ENCODE measurements around the gene ARMC7.
"Not testable (repeated sequence)": the region's sequence is repeated elsewhere in the genome, so short reads cannot be mapped to it uniquely, and the experiment has no call there.

Gene ARMC7

DNA sequence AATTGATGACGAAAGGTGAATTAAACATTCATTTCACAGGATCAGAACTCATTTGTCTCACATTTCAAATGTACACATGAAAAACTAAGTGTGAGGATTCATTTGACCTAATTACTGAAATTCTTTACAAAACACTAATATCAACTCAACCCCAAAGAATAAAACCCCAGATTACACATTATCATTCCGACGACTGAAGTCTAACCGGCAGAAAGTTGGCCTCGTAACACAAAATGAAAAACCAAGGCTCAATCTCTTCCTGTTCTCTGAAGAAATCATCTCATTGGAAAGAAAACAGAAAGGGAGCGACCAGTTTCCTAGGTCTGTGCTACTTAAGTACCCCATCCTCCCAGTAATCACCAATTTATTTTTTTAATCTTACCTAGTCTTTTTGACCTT, 42.8 kb downstream of the ARMC7 start:
- H3K36me3 Mint-ChIP-seq (ENCODE audit: insufficient read depth): peaks cover 36% of the 10 kb centered on the region
- DNase-seq: no peak

GRCh38 chr17:75152922-75153779, 43.4 kb downstream of the ARMC7 start:
- ATAC-seq (replicated peaks) (no peak), DNase-seq (no peak)
- Mint-ChIP-seq H3K27me3 (no peaks in the 10 kb centered on the region), H3K36me3 (ENCODE audit: insufficient read depth) (peaks cover 34% of the 10 kb centered on the region), H3K9me3 (no peaks in the 10 kb centered on the region), H3K27ac (peak overlapping the region; percentile 79 to 94), H3K4me1 (ENCODE audit: low read depth in 2 of 2) (peaks cover 20 to 37% of the 10 kb centered on the region in 2 donors), H3K4me3 (peak overlapping the region; percentile 89 to 96)

More for the DNA sequence above, 42.8 kb downstream of the ARMC7 start:
- H3K27me3 Mint-ChIP-seq: no peaks in the 10 kb centered on the region
- H3K4me1 Mint-ChIP-seq (ENCODE audit: low read depth in 2 of 2): peaks cover 20 to 38% of the 10 kb centered on the region in 2 donors
- no peak for ATAC-seq (replicated peaks)
- no peaks in the 10 kb centered on the region for H3K9me3 Mint-ChIP-seq
- peak overlapping the region; percentile 89 to 96 for H3K4me3 Mint-ChIP-seq
- H3K27ac Mint-ChIP-seq: peak overlapping the region in 1 of 2 donors; percentile 79

GRCh38 chr17:75153780-75154194, 44.0 kb downstream of the ARMC7 start:
- H3K4me3 Mint-ChIP-seq: peak overlapping the region; percentile 89 to 96
- H3K4me1 Mint-ChIP-seq (ENCODE audit: low read depth in 2 of 2): peaks cover 20 to 31% of the 10 kb centered on the region in 2 donors
- DNase-seq (no peak), ATAC-seq (replicated peaks) (no peak)
- peaks cover 33% of the 10 kb centered on the region for H3K36me3 Mint-ChIP-seq (ENCODE audit: insufficient read depth)
- H3K27ac Mint-ChIP-seq: peak overlapping the region; percentile 79 to 94
- H3K9me3 Mint-ChIP-seq: no peaks in the 10 kb centered on the region
- H3K27me3 Mint-ChIP-seq: no peaks in the 10 kb centered on the region

DNA sequence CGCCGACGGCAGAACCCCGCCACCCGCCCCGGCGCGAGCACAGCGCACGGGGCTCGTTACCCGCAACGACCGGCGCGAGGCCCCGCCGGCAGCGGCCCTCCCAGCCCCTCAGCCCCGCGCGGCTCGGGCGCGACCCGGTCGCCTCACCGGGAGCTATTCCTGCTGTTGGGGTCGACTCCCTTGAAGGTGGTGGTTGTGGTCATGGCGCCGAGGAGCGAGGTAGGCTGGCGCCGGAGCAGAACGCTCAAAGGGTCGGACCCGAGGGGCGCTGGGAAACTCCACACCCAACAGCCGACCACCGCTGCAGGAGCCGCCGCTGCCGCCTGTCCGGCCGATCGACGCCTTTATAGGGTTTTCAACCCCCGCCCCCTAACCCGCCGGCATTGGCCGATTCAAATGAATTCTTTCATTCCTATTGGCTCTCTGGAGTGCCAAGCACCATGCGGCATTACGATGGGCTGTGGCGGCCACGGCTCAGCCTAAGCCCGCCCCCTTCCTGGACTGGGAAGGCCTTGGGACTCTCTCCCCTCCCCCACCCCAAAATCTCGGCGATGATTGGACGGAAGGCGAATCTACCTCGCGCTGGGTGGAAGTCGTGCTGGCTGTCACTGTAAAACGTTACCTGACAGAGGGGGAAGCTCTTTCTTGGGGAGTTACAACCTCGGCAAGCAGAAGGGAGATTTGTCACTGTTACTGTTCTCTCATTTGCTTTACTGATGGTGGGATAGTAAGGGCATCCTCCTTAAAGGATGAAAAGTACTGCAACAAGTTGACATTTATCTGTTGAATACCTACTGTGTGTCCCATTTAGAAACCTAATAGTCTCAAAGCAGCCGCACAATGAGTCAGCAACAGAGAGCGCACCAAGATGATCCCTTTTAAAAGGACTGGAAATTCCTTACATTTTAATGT, 44.7 kb downstream of the ARMC7 start, which contains the start of gene JPT1:
TSS of gene JPT1 (minus strand) at position 318 of the 912 bp plus-strand sequence. CDS start at position 203, 115 bp downstream.
- peak within 1 kb of the TSS; percentile 89 to 96 for H3K4me3 Mint-ChIP-seq
- no peaks in the 10 kb centered on the region for H3K27me3 Mint-ChIP-seq
- DNase-seq (peak; percentile 89 to 93 (median 91)), ATAC-seq (replicated peaks) (peak; percentile 95)
- H3K4me1 Mint-ChIP-seq (ENCODE audit: low read depth in 2 of 2): peaks cover 20 to 31% of the 10 kb centered on the region in 2 donors
- H3K27ac Mint-ChIP-seq: peak within 1 kb of the TSS; percentile 79 to 94
- H3K36me3 Mint-ChIP-seq (ENCODE audit: insufficient read depth): peaks cover 31% of the 10 kb centered on the region
- no peaks in the 10 kb centered on the region for H3K9me3 Mint-ChIP-seq

DNA sequence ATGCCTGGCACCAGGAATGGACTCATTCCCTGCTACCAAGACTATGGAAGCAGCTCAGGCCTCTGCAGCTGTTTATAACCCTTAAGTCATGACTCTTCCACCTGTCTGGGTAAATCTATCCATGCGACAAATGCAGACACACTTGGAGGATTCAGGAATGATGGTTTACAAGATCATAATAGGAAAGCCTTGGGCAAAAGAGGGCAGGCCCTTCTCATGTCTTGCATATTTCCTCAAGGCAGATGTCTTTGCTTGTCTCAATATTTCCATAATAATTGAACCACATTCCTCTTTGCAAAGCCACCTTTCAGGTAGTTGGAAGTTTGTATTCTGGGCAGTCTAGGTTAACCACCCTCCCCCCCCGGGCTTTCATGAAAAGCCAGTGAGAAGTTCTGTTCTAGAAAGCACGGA, 45.4 kb downstream of the ARMC7 start:
- no peak for DNase-seq
- Mint-ChIP-seq H3K4me3 (peak overlapping the region; percentile 18 to 96), H3K27ac (peak overlapping the region in 1 of 2 donors; percentile 79), H3K36me3 (ENCODE audit: insufficient read depth) (peaks cover 28% of the 10 kb centered on the region), H3K4me1 (ENCODE audit: low read depth in 2 of 2) (peaks cover 20 to 26% of the 10 kb centered on the region in 2 donors), H3K27me3 (no peaks in the 10 kb centered on the region), H3K9me3 (no peaks in the 10 kb centered on the region)
- no peak for ATAC-seq (replicated peaks)

DNA sequence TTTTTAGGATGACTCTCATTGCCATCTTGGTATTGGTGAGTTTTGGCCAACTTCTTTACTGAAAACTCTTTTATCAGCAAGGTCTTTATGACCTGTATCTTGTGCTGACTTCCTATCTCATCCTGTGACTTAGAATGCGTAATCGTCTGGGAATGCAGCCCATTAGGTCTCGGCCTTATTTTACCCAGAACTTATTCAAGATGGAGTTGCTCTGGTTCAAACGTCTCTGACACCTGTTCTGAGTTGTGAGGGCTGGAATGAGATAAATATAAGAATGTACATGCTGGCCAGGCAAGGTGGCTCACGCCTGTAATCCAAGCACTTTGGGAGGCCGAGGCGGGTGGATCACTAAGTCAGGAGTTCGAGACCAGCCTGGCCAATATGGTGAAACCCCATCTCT, 48.7 kb downstream of the ARMC7 start:
- not testable (repeated sequence) for ATAC-seq (replicated peaks); DNase-seq; H3K9me3 Mint-ChIP-seq; H3K4me3 Mint-ChIP-seq; H3K27ac Mint-ChIP-seq; H3K27me3 Mint-ChIP-seq; H3K4me1 Mint-ChIP-seq (ENCODE audit: low read depth in 2 of 2)
- peaks cover 33% of the 10 kb centered on the region for H3K36me3 Mint-ChIP-seq (ENCODE audit: insufficient read depth)

GRCh38 chr17:75159196-75160031, 49.6 kb downstream of the ARMC7 start:
- Mint-ChIP-seq H3K4me1 (ENCODE audit: low read depth in 2 of 2) (peaks cover 4 to 5% of the 10 kb centered on the region in 2 donors), H3K27ac (peak overlapping the region in 1 of 2 donors; percentile 71)

GRCh38 chr17:75160211-75160610, 50.4 kb downstream of the ARMC7 start:
- H3K4me3 Mint-ChIP-seq: no peak overlapping the region
- peaks cover 30% of the 10 kb centered on the region for H3K36me3 Mint-ChIP-seq (ENCODE audit: insufficient read depth)
- no peak for DNase-seq
- H3K27ac Mint-ChIP-seq: peak overlapping the region in 1 of 2 donors; percentile 71
- H3K4me1 Mint-ChIP-seq (ENCODE audit: low read depth in 2 of 2): no peaks in the 10 kb centered on the region
- H3K27me3 Mint-ChIP-seq: no peaks in the 10 kb centered on the region
- H3K9me3 Mint-ChIP-seq: no peaks in the 10 kb centered on the region
- no peak for ATAC-seq (replicated peaks)

More at GRCh38 chr17:75159196-75160031, 49.6 kb downstream of the ARMC7 start:
- Mint-ChIP-seq H3K36me3 (ENCODE audit: insufficient read depth) (peaks cover 31% of the 10 kb centered on the region), H3K9me3 (no peaks in the 10 kb centered on the region), H3K4me3 (no peak overlapping the region), H3K27me3 (no peaks in the 10 kb centered on the region)
- ATAC-seq (replicated peaks): no peak
- no peak for DNase-seq

GRCh38 chr17:75163074-75163473, 53.3 kb downstream of the ARMC7 start:
- Mint-ChIP-seq H3K27me3 (no peaks in the 10 kb centered on the region), H3K4me3 (no peak overlapping the region), H3K27ac (no peak overlapping the region), H3K36me3 (ENCODE audit: insufficient read depth) (peaks cover 42% of the 10 kb centered on the region), H3K4me1 (ENCODE audit: low read depth in 2 of 2) (no peaks in the 10 kb centered on the region), H3K9me3 (no peaks in the 10 kb centered on the region)
- DNase-seq (no peak), ATAC-seq (replicated peaks) (no peak)

DNA sequence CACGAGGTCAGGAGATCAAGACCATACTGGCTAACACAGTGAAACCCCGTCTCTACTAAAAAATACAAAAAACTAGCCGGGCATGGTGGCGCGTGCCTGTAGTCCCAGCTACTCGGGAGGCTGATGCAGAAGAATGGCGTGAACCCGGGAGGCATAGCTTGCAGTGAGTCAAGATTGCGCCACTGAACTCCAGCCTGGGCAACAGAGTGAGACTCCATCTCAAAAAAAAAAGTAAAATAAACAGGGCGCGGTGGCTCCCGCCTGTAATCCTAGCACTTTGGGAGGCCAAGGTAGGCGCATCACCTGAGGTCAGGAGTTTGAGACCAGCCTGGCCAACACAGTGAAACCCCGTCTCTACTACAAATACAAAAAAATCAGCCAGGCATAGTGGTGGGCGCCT, 54.8 kb downstream of the ARMC7 start:
- not testable (repeated sequence) for H3K9me3 Mint-ChIP-seq; ATAC-seq (replicated peaks); H3K27me3 Mint-ChIP-seq; H3K4me1 Mint-ChIP-seq (ENCODE audit: low read depth in 2 of 2); DNase-seq; H3K4me3 Mint-ChIP-seq; H3K27ac Mint-ChIP-seq
- peaks cover 56% of the 10 kb centered on the region for H3K36me3 Mint-ChIP-seq (ENCODE audit: insufficient read depth)

DNA sequence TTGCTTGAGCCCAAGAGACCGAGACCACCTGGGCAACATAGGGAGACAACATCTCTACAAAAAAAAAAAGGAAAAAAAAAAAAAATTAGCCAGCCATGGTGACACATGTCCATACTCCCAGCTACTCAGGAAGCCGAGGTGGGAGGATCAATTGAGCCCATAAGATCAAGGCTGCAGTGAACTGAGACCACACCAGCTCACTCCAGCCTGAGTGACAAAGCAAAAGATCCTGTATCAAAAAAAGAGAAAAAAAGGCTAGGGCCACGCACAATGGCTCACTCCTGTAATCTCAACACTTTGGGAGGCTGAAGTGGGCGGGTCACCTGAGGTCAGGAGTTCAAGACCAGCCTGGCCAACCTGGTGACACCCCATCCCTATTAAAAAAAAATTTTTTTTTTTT, 59.2 kb downstream of the ARMC7 start:
- peaks cover 4 to 8% of the 10 kb centered on the region in 2 donors for H3K4me1 Mint-ChIP-seq (ENCODE audit: low read depth in 2 of 2)
- DNase-seq (no peak), ATAC-seq (replicated peaks) (no peak)
- H3K4me3 Mint-ChIP-seq: no peak overlapping the region
- peak overlapping the region in 1 of 2 donors; percentile 58 for H3K27ac Mint-ChIP-seq
- H3K9me3 Mint-ChIP-seq: no peaks in the 10 kb centered on the region
- H3K36me3 Mint-ChIP-seq (ENCODE audit: insufficient read depth): peaks cover 85% of the 10 kb centered on the region
- H3K27me3 Mint-ChIP-seq: no peaks in the 10 kb centered on the region

DNA sequence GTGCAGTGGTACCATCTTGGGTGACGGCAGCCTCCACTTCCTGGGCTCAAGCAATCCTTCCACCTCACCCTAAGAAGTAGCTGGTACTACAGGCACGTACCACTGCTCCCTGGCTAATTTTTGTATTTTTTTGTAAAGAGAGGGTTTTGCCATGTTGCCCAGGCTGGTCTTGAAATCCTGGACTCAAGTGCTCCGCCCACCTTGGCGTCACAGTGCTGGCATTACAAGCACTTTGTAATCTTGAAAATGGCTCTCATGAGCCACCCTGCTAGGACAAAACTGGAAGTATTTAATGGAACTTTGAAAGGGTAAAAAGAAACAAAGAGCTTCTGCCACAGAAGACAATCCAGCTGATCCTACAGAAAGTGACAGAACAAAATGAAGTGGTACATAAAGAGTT, 63.8 kb downstream of the ARMC7 start:
- H3K27ac Mint-ChIP-seq: peak overlapping the region; percentile 44 to 77
- ATAC-seq (replicated peaks): no peak
- no peaks in the 10 kb centered on the region for H3K9me3 Mint-ChIP-seq
- H3K36me3 Mint-ChIP-seq (ENCODE audit: insufficient read depth): peaks cover 91% of the 10 kb centered on the region
- H3K4me3 Mint-ChIP-seq: no peak overlapping the region
- H3K27me3 Mint-ChIP-seq: no peaks in the 10 kb centered on the region
- H3K4me1 Mint-ChIP-seq (ENCODE audit: low read depth in 2 of 2): peaks cover 7 to 8% of the 10 kb centered on the region in 2 donors
- DNase-seq: no peak

All from effector memory CD8-positive, alpha-beta T cell (primary cell).